GM18517 (cell line): ENCODE results near the gene MTPN.

ENCODE experiments used
- ATAC-seq: cut with Tn5 transposase; IDR thresholded peaks from one replicate; pipeline ENCODE4 v1.9.1; 2021; ENCODE audit warnings: mild to moderate bottlenecking, moderate library complexity; ENCODE audit not compliant: unreplicated experiment

Gene MTPN, protein sequence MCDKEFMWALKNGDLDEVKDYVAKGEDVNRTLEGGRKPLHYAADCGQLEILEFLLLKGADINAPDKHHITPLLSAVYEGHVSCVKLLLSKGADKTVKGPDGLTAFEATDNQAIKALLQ

DNA sequence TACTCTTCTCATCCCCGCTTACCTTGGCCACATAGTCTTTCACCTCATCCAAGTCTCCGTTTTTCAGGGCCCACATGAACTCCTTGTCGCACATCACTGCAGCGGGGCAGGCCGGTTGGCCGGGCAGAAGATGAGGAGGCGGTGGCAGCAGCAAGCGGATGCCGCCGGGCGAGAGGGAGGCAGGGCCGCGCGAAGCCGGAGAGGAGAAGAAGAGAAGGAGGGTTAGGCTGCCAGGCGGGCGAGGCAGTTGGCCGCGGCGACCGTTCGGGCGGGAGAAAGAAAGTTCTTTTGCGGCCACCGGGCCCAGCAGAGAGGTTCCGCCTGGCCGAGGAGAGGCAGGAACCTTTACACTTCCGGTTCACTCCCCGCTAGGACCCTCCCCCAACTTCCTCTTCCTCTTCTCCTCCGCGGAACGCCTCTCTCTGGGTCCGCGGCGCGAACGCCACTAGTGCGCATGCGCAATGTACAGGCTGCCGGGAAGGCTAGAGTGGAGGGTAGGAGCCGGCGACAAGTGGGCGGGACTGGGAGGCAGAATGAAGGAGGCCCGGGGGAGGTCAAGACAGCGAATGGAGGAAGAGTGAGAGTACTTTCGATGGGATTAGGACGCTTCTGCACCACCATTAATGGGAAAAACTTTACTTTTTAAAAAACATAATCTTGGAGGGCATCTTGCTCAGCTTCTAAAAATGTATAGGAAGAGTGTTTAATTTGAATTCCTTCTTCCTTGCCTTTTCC, at the start of gene MTPN:
TSS of gene MTPN (minus strand) at position 353 of the 735 bp plus-strand sequence. CDS start at position 94, 259 bp downstream.
- peak; percentile 54 for ATAC-seq

DNA sequence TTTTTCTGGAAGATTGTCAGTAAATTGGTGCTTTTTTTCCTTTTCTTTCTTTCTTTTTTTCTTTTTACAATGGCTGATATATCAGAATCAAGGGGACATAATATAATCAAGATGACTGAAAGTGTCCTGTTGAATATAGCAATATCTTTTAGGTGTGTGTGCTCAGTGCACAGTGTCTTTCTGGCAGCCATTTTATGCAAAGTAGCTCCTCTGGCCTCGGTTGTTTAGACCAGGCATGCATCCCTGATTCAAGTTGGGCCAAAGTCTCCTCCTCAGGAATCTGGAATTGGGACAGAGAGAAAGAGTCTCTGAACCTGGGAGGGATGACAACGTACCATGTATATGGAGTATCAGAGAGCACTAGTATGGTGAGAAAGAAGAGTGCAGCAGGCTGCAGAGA, 49.0 kb upstream of the MTPN start:
- ATAC-seq, result no peak

DNA sequence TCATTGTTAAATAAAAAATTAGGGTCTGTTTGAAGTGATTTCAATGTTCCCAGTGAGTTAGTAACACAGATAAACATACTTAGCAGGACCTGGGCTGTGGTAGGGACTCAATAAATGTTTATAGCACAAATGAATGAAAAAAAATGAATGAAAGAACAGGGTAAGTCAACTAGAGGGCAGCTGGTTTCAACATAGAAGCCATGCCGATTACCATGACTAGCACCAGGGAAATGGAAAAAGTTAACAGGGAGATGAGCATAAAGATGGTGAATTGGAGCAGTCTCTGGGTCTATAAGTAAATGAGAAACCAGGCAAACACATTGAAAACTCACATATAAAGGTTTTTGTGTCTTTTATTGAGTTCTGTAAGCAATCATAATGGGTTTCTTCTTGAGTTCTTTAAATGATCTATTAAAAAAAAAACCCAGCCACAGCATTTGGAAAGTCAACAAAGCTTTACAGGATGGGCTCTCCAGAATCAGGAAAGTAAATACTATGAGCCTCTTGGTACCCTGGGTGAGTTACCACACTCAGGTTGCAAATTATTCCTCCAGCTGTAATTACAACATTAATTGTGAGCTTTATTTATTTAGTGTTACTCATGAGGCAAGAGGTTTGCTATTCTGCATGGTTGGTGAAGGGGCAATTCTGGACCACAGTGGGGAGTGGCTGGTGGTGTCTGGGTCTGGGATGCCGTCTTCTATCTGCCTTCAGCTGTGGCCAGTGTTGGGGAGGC, 46.1 kb upstream of the MTPN start:
- ATAC-seq, result no peak

DNA sequence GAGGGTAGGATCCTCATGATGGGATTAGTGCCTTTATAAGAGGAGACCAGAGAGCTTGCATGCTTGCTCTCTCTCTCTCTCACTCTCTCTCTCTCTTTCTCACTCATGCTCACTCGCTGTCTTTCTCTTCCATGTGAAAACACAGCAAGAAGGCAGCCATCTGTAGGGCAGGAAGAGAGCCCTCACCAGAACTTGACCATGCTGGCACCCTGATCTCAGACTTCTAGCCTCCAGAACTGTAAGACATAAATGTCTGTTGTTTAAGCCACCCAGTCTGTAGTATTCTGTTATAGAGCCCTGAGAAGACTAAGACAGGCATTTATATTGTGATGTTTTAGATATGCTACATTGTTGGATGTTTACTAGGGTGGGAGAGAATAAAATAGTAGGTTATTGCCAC, 43.4 kb upstream of the MTPN start:
- ATAC-seq, result no peak

DNA sequence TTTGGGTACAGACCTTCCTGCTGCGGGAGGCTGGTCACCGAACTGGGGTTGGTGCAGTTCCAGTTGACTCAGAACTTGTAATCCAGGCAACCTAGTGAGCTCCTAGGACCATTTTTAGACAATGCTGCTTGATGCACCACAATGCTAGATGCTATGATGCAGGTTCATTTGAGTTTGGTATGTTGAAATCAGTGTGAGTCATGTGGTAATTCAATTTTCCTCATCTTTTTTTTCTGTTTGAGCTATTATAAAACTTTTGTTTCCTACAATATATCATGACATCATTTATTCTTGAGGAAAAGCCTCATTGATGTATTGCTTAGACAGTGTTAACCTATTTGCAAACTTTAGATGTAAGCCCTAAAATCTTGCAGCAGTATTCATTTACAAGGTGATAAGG, 40.9 kb upstream of the MTPN start:
- no peak for ATAC-seq

DNA sequence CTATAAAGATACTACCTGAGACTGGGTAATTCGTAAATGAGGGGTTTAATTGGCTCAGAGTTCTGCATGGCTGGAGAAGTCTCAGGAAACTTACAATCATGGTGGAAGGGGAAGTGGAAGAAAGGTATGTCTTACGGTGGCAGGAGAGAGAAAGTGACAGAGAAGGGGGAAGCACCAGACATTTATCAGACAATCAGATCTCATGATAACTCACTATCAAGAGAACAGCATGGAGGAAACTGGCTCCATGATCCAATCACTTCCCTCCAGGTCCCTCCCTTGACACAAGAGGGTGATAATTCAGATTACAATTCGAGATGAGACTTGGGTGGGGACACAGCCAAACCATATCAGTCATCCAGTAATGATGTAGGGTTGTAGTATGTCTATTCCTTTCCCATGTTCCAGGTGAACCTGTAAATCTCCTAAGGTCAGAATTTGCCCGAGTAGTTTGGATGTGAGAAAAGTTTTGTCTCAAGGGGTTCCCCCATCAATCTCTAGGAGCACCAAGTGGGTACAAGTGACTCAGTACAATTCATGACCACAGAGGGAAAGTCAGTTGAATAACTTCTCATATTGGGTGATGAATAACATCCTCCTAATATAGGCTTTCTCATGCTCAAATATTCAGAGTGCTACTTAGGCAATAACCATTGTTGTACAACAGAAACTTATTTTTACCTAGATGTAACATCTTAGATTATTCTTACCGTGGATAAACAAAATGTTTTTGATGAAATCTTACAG, 39.7 kb upstream of the MTPN start:
- no peak for ATAC-seq

DNA sequence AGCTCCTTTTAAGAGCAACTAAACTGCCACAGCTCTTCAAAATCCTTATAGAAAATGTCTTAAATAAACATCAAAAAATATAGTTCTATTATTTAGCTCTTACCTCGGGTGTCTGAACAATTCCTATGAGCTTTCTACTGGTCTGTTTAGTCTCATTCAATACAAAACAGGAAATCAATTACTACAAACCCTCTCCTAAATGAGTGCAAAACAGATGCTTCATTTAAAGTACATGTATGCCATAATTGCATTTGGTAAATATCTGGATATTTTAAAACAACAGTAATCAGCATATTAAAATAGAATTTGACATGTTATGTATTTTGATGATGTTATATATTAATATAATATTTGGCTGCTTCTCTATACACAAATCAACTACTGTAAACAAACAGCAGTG, 38.5 kb upstream of the MTPN start:
- ATAC-seq, result no peak

DNA sequence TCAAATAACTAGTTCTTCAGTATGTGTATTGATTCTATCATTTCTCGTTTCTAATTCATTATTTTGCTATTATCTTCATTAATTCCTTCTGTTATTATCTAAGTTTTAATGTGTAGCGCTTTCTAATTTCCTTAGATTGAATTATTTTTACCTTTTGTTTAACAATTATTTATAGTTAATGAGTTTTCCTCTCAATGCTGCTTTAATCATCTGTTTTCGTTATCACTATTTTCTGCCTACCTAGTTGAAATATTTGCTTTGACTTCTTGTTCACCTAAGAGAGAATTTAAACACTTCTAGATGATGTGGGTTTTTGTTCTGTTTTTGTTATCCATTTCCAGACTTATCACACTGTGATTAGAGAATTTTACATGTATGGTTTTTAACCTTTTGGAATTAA, 37.5 kb upstream of the MTPN start:
- no peak for ATAC-seq

DNA sequence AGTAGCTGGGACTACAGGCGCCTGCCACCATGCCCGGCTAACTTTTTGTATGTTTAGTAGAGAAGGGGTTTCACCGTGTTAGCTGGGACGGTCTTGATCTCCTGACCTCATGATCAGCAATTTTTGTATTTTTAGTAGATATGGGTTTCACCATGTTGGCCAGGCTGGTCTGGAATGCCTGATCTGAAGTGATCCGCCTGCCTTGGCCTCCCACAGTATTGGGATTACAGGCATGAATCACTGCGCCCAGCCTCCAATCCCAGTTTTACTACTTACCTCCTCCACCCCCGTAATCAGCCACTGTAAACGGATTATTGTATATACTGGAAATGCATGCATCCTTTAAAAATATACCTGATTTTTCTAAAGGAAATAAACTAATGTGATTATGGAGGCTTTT, 35.1 kb upstream of the MTPN start:
- ATAC-seq, result no peak

DNA sequence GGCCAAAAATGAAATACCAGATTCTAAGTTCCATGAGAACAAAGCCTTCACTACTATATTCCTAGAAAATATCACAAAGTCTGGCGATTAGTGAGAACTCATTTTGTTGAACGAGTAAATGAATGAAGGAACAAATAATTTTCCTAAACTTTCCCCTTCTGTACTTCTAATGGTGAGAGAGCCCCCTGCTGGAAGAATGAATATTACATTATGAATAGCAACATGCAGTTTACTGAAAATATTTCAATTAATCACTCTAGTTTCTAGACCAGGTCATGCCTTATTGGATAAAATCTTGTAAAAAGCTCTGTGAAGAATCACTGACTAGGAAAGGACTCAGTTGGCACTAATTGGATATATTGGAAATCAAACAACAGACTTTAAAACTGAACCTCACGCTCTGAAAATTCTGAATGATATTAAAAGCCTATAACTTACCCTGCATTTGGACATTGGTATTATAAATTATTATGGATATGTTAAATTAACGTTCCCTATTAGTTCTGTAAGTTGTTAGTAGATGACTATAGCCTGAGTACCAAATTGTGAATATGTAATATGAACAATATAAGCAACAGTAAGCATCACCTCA, 32.4 kb upstream of the MTPN start:
- ATAC-seq, result no peak

DNA sequence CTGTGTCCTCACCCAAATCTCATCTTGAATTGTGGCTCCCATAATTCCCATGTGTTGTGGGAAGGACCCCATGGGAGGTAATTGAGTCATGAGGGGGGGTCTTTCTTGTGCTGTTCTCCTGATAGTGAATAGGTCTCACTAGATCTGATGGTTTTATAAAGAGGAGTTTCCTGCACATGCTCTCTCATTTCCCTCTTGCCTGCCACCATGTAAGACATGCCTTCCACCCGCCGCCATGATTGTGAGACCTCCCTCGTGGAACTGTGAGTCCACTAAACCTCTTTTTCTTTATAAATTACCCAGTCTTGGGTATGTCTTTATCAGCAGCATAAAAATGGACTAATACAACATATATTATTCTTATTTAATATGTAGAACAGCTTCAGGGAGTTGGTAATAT, 29.0 kb upstream of the MTPN start:
- no peak for ATAC-seq

DNA sequence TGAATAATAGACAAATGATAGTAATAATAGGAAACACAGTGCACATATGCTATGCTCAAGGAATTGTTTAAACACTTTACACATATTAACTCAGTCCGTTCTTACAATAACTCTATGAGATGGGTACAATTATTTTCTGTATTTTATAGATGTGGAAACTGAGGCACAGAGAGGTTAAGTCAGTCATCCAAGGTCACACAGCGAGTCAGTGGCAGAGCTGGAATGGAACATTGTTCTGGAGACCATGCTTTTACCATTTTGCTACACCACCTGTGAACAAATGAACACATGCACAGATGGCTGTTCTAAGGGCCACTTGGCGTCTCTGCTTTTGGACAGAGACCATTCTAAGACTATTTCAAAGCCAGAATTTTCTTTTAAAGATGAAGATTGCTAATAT, 26.9 kb upstream of the MTPN start:
- ATAC-seq, result no peak

DNA sequence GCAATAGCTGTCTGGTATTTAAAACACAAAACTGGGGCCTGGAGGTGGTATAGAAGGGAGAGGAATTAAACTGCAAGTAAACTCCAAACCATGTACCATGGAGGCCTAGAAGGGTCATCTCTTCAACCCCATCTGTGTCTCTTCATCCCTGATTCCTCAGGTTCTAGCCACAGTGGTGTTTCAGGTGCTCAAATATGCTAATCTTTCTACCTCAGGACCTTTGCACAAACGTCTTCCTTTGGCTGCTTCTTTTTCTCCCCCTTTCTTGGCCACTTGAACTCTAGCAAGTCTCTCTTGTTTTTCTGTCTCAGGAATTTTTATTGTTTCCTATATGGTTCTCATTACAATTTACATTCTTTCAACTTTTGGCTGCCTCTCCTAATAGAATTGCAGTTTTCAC, 25.6 kb upstream of the MTPN start:
- ATAC-seq, result no peak

DNA sequence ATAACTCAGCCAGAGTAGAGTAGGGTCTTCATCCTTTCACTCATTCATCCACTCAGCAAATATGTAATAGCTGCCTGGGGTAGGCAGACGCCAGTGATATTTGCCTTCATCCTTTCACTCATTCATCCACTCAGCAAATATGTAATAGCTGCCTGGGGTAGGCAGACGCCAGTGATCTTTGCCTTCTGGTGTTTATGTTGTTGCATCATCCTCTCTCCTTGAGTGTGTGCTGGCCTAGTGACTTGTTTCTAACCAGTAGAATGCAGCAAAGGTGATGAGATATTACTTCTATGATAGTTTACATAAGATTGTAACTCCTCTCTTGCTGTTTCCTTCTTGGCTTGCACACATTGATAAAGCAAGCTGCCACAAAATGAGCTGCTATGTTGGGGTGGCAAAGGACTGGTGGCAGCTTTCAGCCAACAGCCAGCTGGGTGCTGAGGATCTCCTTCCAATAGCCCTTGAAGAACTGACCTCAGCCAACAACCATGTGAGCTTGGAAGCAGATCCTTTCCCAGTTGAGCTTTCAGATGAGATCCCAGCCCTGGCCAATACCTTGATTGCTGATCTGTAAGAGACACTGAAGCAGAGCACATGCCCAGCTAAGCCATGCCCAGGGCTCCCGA, 23.2 kb upstream of the MTPN start:
- no peak for ATAC-seq

DNA sequence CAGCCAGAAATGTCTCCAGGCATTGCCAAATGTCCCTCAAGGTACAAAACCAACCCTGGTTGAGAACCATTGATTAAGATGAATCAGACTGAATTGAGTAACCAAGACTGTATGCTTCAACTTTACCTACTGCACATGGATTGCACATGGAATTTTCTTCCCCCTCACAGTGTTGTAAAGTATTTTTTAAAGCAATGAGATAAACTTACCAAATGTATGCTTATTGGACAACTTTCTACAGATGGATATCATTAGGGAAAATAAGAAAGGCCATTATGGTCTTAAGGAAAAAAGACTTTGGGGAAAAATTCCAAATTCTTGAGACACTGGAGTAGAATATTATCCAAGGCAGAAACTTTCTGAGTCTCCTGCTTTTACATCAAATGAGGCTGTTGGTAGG, 20.9 kb upstream of the MTPN start:
- no peak for ATAC-seq

DNA sequence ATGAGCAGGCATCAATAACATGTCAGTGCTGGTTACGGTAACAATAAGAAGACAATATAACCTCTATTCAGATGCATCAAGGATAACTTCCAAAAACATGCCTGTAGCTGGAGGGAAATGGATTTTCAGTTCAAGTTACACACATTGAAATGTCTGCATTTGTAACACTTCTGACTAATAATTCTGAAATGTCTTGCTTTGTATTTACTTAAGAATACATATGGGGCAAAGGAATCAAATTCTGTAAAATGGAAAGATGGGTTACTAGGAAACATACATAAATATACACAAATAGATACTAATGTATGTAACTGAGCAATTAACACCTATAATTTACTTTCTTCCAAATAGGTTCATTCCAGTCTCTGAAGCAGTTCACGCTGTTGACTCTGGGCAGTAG, 18.6 kb upstream of the MTPN start:
- ATAC-seq, result no peak

DNA sequence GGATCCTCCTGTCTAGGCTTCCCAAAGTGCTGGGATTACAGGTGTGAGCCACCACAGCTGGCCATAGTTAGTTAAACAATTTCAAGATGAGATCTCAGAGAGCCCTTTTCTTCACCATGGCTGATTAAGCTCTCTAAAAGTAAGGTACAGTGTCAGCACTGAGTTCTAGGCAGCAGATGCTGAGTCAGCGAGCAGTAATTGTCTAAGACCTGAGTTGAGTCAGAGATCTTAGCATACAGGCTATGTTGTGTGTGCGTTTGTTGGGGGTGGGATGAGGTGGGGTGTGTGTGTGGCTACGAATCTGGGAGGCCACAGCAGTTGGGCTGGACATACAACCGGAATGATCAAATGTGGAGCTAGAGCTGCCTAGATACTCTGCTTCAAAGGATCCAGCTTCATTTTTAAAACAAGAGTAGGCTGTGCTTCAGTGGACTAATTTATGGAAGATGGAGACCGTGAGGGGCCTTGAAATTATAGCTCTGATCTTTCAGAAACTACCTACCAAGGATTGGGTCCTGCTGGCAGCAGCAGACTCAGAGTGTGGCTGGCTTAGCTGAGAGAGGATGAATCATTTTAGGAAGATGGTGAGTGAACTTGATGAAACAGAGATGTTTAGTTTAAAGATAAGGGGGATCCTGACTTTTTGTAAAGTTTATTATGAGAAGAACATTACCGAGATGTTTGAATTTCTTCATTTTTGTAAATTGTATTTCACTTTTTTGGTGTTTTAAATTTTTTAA, 17.5 kb upstream of the MTPN start:
- ATAC-seq, result no peak

DNA sequence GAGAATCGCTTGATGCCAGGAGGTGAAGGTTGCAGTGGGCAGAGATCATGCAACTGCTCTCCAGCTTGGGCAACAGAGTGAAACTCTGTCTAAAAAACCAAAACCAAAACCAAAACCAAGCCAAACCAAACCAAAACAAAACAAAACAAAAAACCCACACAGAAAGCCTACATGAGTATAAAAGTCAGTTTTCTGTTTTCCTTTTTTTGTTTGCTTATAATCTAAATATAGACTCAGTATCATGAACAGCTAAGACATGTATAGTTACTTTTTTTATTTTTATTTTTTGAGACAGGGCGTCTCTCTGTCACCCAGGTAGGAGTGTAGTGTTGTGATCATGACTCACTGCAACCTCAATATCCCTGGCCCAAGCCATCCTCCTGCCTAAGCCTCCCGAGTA, 16.8 kb upstream of the MTPN start:
- ATAC-seq, result peak; percentile 66

DNA sequence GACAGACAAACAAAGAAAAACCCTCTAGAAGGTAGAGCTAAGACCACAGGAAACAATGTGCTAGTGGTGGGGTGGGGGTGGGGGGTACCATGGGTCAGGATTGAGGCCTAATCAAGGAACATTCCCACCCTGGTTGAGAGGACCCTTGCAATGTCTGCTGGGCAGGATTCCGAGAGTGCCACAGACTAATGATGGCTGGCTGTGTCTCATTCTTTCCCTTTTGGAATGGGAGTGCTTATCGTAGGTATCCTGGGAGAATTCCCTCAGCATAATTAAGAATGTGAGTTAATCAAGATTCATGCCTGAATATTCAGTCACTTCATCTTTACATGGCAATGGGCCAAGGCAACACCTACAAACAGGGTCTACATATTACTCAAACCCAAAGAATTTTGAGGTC, 14.7 kb upstream of the MTPN start:
- no peak for ATAC-seq

DNA sequence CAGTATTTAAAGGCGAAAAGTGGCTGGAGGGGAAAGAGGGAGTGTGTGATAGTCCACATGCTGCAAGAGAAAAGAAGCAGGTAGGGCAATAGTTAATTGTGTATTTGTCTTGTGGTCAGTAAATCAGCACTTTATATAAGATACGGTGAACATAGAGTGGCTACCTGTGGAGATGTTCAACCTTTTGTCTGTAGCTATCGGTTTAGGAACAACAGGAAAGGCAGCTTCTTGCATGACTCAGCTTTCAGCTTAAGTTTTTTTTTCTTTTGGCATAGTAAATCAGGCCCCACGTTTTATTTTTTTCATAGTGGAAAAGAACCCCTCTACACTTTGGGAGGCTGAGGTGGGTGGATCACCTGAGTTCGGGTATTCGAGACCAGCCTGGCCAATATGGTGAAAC, 14.2 kb upstream of the MTPN start:
- ATAC-seq, result no peak
